A549 (cell line): ENCODE data around the gene FCHO2. TPM values are rescaled to one million over a fixed set of nuclear protein-coding genes. Genes with fewer than 3 reads are reported as not detected.
A peak's percentile ranks its signal among the peaks of the same experiment; 100 is the strongest.

Experiments used
- ATAC-seq, 2 experiments: fragments of 200-7000 bp in 1 of 2; fragments of >200 bp in 1 of 2; cut with Nextera tagmentation in 1 of 2; cut with Tn5 transposase in 1 of 2; 3 replicates each; pipeline versions ENCODE4 v1.8.0 to v1.9.1; 2018 to 2020; ENCODE audit warnings: mild to moderate bottlenecking in 1 of 2, moderate library complexity in 1 of 2
- CTCF ChIA-PET: fragments of 300-600 bp; sonication (Branson Sonifier 250); formaldehyde crosslinking; extraction: SDS; loops from one replicate; lab custom pipeline; 2021; ENCODE audit warnings: antibody characterized with exemption, inconsistent platforms; lab: Yijun Ruan, JAX
- POLR2A ChIA-PET: fragments of 350-600 bp; formaldehyde crosslinking; extraction: SDS; loops from one replicate; lab custom pipeline; 2021; ENCODE audit warnings: antibody characterized with exemption, inconsistent platforms; lab: Yijun Ruan, JAX
- DNase-seq, 2 experiments: peaks; one replicate each; pipeline versions ENCODE4 v3.0.0 to v3.0.0-alpha.2; 2011 to 2016; ENCODE audit warnings: low read depth in 1 of 2, low spot score in 1 of 2
- FAIRE-seq: peaks from 2 replicates; lab custom pipeline; 2011; peaks lifted over from hg19 to GRCh38; lab: Jason Lieb, UNC
- H3K27ac ChIP-seq, 2 experiments: fragments of >200 bp; sonication (Bioruptor Twin); formaldehyde crosslinking; 3 replicates each; pipeline ENCODE4 v1.5.1; 2016 to 2017
- H3K4me1 ChIP-seq: fragments of >200 bp; sonication (Bioruptor Twin); formaldehyde crosslinking; 3 replicates; pipeline ENCODE4 v1.6.1; 2016
- H3K4me2 ChIP-seq: fragments of >200 bp; sonication (Bioruptor Twin); formaldehyde crosslinking; 3 replicates; pipeline ENCODE4 v1.6.1; 2016
- H3K4me3 ChIP-seq: fragments of >200 bp; sonication (Bioruptor Twin); formaldehyde crosslinking; 3 replicates; pipeline ENCODE4 v1.5.1; 2016
- H3K9me3 ChIP-seq: fragments of >200 bp; sonication (Bioruptor Twin); formaldehyde crosslinking; 3 replicates; pipeline ENCODE4 v1.6.1; 2016
- BHLHE40 ChIP-seq: IDR thresholded peaks from 2 replicates; pipeline ENCODE4 v1.6.1; 2012; ENCODE audit warnings: low read depth, low read length, inconsistent platforms
- CBX2 ChIP-seq: fragments of 200-600 bp; sonication (generic); IDR thresholded peaks from 2 replicates; pipeline ENCODE4 v1.6.1; 2016; ENCODE audit warnings: low read depth, mild to moderate bottlenecking, borderline replicate concordance
- CEBPB ChIP-seq, 2 experiments: fragments of >200 bp in 1 of 2; sonication (Bioruptor Twin) in 1 of 2; formaldehyde crosslinking in 1 of 2; IDR thresholded peaks; 2 replicates each; pipeline ENCODE4 v1.6.1; 2012 to 2016
- CHD2 ChIP-seq: fragments of 150-350 bp; IDR thresholded peaks from 2 replicates; pipeline ENCODE4 v1.6.1; 2014; ENCODE audit warnings: low read length; ENCODE audit not compliant: partially characterized antibody
- EHF ChIP-seq: fragments of 250-450 bp; sonication (Bioruptor Pico); IDR thresholded peaks from 2 replicates; pipeline ENCODE4 v1.5.0; 2020; ENCODE audit warnings: mild to moderate bottlenecking
- FOXS1 ChIP-seq: fragments of 250-450 bp; sonication (Bioruptor Pico); IDR thresholded peaks from 2 replicates; pipeline ENCODE4 v1.5.0; 2020; ENCODE audit warnings: mild to moderate bottlenecking, moderate library complexity
- HDAC2 ChIP-seq: fragments of 200-600 bp; sonication (generic); IDR thresholded peaks from 2 replicates; pipeline ENCODE4 v1.6.1; 2016
- HEYL ChIP-seq: fragments of 250-450 bp; sonication (Bioruptor Pico); IDR thresholded peaks from 2 replicates; pipeline ENCODE4 v1.8.0; 2021; ENCODE audit warnings: mild to moderate bottlenecking, moderate library complexity
- HOXA7 ChIP-seq: fragments of 250-450 bp; sonication (Bioruptor Pico); IDR thresholded peaks from 2 replicates; pipeline ENCODE4 v1.5.0; 2020; ENCODE audit warnings: mild to moderate bottlenecking, moderate library complexity
- MAFK ChIP-seq: fragments of 450-650 bp; IDR thresholded peaks from 2 replicates; pipeline ENCODE4 v1.6.1; 2014; ENCODE audit not compliant: partially characterized antibody
- MAZ ChIP-seq: fragments of 150-350 bp; IDR thresholded peaks from 2 replicates; pipeline ENCODE4 v1.6.1; 2014; ENCODE audit warnings: antibody characterized with exemption, low read depth, low read length, borderline replicate concordance
- MYC ChIP-seq: IDR thresholded peaks from 2 replicates; pipeline ENCODE4 v1.6.1; 2012; ENCODE audit warnings: mild to moderate bottlenecking, inconsistent platforms, low read length, improper control_type of control experiment, borderline replicate concordance
- NPAS2 ChIP-seq: fragments of 250-450 bp; sonication (Bioruptor Pico); IDR thresholded peaks from 2 replicates; pipeline ENCODE4 v1.8.0; 2022; ENCODE audit warnings: mild to moderate bottlenecking, moderate library complexity, borderline replicate concordance
- PHF8 ChIP-seq: fragments of 200-600 bp; sonication (generic); IDR thresholded peaks from 2 replicates; pipeline ENCODE4 v1.6.1; 2016; ENCODE audit warnings: low read depth, mild to moderate bottlenecking, antibody characterized with exemption, moderate library complexity, borderline replicate concordance
- POLR2A ChIP-seq: IDR thresholded peaks from 2 replicates; pipeline ENCODE4 v1.6.1; 2012; ENCODE audit warnings: mild to moderate bottlenecking, low read length
- POLR2AphosphoS2 ChIP-seq: conservative IDR thresholded peaks from 2 replicates; pipeline ENCODE4 v1.6.1; 2012; ENCODE audit warnings: low read length, improper control_type of control experiment, inconsistent platforms
- SMC3 ChIP-seq: fragments of >200 bp; sonication (Bioruptor Twin); formaldehyde crosslinking; IDR thresholded peaks from 3 replicates; pipeline ENCODE4 v1.6.1; 2018; ENCODE audit warnings: inconsistent platforms
- TFCP2L1 ChIP-seq: fragments of 250-450 bp; sonication (Bioruptor Pico); IDR thresholded peaks from 2 replicates; pipeline ENCODE4 v1.5.0; 2021; ENCODE audit warnings: mild to moderate bottlenecking
- TP53 ChIP-seq: fragments of 250-450 bp; sonication (Bioruptor Pico); IDR thresholded peaks from 2 replicates; pipeline ENCODE4 v1.5.0; 2021; ENCODE audit warnings: mild to moderate bottlenecking, moderate library complexity
- ZFP36 ChIP-seq: fragments of 450-650 bp; IDR thresholded peaks from 2 replicates; pipeline ENCODE4 v1.6.1; 2014; ENCODE audit warnings: borderline replicate concordance; ENCODE audit not compliant: partially characterized antibody
- ZNF302 ChIP-seq: fragments of 250-450 bp; sonication (Bioruptor Pico); IDR thresholded peaks from 2 replicates; pipeline ENCODE4 v1.9.0; 2021; ENCODE audit warnings: inconsistent platforms, mild to moderate bottlenecking, moderate library complexity
- WGBS: methylation state at CpG from one replicate; pipeline ENCODE4 v1.1.6; 2017; ENCODE audit errors: missing lambda C conversion rate; 5-methylcytosine and 5-hydroxymethylcytosine counted together
- polyA plus RNA-seq, 4 experiments: library from polyadenylated mRNA; depleted of rRNA in 3 of 4; stranded (reverse); fragments of >200 nt; fragmentation: RNase III in 1 of 4; extraction: RNeasy Plus Mini Kit Qiagen cat#74134 plus additional on column Dnase treatment in 1 of 4; gene quantifications; 2 replicates in 3 of 4; 3 replicates in 1 of 4; pipeline ENCODE4 v1.2.3, GENCODE V29; 2011 to 2017
- TF ChIP-seq, protein P1 (sequence below): IDR thresholded peaks from 2 replicates; pipeline ENCODE4 v1.6.1; 2012
- TF ChIP-seq, protein P2 (sequence below): fragments of 150-350 bp; IDR thresholded peaks from 2 replicates; pipeline ENCODE4 v1.6.1; 2014; ENCODE audit warnings: low read depth, mild to moderate bottlenecking, low read length
- TF ChIP-seq, protein P3 (sequence below): IDR thresholded peaks from 2 replicates; pipeline ENCODE4 v1.6.1; 2012; ENCODE audit warnings: low read depth, borderline replicate concordance
- TF ChIP-seq, protein P4 (sequence below): fragments of 250-450 bp; sonication (Bioruptor Pico); IDR thresholded peaks from 2 replicates; pipeline ENCODE4 v1.5.0; 2021; ENCODE audit warnings: mild to moderate bottlenecking, moderate library complexity, borderline replicate concordance

FCHO2 gene
- polyA plus RNA-seq, 2 of the 4 experiments (the other 2 are of a cell fraction) = 9.1 to 14.9 TPM

DNA sequence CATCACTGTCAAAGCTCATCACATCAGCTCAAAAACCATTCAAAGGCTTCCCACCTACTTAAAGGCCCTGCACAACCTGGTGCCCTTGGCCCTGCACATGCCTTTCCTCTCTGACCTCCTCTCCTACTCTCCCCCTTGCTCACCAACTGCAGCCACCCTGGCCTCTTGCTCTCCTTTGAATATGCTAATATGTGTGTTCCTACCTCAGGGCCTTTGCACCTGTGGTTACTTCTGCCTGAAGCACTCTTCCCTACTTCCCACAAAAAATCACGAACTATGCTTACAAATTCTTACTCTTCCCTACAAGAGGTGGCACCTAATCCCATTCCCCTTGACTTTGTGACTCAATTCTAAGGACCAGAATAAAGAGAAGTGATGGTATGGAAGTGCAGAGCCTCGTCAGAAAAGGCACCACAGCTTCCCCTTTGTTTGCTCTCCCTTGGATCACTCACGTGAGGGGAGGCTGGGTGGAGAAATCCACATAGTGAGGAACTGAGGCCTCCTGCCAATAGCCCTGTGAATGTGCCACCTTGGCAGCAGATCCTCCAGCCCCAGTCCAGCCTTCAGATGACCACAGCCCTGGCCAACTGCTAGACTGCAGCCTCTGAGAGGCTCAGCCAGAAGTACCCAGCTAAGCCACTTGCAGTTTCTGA lies 161.4 kb downstream of the FCHO2 start:
- Histone ChIP-seq H3K27ac (no peak overlapping the region), H3K4me3 (no peak overlapping the region), H3K4me1 (peaks cover 33% of the 10 kb centered on the region), H3K9me3 (no peaks in the 10 kb centered on the region), H3K4me2 (no peak overlapping the region)
- WGBS = 83% methylated on average over 3 of the region's 3 CpGs
- DNase-seq (no peak), FAIRE-seq (no peak), ATAC-seq (no peak)
- ChIA-PET POLR2A (no interaction called here), CTCF (interaction anchor here (1.2 to 3.1 kb wide), 4 partner anchors 14 to 111 kb away, joined by 3 to 10 read pairs (median 6); no protein-coding TSS in a partner anchor)
- TF ChIP-seq POLR2AphosphoS2 = no peak

DNA sequence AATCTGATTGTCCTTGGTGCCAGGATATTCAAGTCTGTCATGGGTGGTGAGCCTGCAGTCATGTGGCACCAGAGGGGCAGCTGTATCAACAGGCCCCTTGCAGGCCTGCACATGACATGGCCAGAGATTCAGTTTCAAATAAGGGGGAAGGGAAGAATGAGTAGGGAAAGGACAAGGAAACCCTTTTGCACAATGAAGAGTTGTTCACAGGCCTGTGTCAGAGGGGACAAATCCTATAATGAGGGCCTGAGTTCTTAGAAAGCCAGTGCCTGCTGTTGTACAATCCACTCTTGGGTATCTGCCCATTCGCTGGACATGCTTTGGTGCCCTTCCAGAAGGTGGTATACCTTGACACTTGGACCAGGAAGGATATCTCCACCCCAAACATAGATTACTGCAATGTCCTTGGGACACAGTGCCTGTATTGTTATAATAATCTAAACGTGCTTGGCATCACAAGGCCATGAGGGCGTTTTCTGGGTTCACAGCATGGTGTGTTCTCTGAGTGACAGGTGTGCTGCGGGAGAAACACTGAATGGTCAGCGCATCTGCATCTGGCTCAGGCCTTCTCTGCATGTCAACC lies 162.6 kb downstream of the FCHO2 start:
- Histone ChIP-seq H3K4me3 (no peak overlapping the region), H3K4me1 (peaks cover 38% of the 10 kb centered on the region), H3K9me3 (no peaks in the 10 kb centered on the region), H3K4me2 (no peak overlapping the region), H3K27ac (no peak overlapping the region)
- ChIA-PET CTCF (interaction anchor here (0.6 to 2.1 kb wide), 2 partner anchors 298 to 333 kb away, joined by 3 to 6 read pairs; no protein-coding TSS in a partner anchor), POLR2A (no interaction called here)
- DNase-seq (no peak), FAIRE-seq (no peak), ATAC-seq (no peak)
- TF ChIP-seq TFCP2L1 (CRISPR knock-in tag) (no peak), HOXA7 (CRISPR knock-in tag) (no peak), HEYL (CRISPR knock-in tag) (no peak), SMC3 (no peak), ZNF302 (no peak), MAFK (no peak), CBX2 (no peak), FOXS1 (CRISPR knock-in tag) (no peak), ZFP36 (no peak), CHD2 (no peak)
- TF ChIP-seq, protein P1, sequence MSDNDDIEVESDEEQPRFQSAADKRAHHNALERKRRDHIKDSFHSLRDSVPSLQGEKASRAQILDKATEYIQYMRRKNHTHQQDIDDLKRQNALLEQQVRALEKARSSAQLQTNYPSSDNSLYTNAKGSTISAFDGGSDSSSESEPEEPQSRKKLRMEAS = no peak
- TF ChIP-seq, protein P2, sequence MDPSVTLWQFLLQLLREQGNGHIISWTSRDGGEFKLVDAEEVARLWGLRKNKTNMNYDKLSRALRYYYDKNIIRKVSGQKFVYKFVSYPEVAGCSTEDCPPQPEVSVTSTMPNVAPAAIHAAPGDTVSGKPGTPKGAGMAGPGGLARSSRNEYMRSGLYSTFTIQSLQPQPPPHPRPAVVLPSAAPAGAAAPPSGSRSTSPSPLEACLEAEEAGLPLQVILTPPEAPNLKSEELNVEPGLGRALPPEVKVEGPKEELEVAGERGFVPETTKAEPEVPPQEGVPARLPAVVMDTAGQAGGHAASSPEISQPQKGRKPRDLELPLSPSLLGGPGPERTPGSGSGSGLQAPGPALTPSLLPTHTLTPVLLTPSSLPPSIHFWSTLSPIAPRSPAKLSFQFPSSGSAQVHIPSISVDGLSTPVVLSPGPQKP = no peak
- 85% methylated on average over 5 of the region's 5 CpGs for WGBS

DNA sequence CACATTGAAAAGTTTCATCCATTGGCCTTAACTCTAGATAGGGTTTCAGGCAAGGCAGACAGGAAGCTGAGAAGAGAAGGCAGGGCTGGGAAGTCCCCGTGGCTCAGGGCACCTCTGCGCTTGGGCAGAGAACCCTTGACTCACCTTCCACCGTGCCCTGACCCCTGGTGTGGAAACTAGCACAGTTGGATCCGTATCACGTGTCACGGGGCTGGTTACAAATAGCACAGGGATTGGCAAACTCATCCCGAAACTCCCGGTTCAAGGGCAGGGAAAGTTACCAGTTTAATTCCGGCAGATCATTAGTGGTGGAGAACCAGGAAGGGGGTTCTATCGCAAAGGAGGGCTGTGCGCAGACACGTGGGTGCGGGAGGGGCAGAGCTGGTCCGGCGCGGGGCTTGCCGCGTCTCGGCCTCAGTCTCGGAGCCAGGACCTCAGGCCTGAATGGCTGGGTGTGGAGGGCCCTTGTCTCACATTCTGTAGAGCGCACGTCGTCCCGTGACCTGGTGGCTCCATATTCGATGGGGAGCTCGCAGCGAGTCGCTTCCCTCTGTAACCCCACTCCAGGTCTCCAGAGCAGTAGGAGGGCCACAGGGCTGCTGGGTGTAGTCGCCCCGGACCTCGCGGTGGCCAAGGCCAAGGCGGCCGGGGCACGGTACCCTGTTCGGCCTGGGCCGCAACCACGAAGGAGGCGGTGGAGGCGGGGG lies 163.8 kb downstream of the FCHO2 start:
- FAIRE-seq = no peak
- CTCF ChIA-PET = interaction anchor here (0.6 to 2.1 kb wide), 3 partner anchors 36 to 332 kb away, joined by 3 to 6 read pairs (median 3); no protein-coding TSS in a partner anchor
- H3K4me2 ChIP-seq = peak overlapping the region; percentile 92
- TF ChIP-seq CEBPB (IDR thresholded peaks at IDR 0.05) = no peak
- no peak for TF ChIP-seq MYC
- TF ChIP-seq HDAC2 = no peak
- TF ChIP-seq NPAS2 (CRISPR knock-in tag) = no peak
- no peak for TF ChIP-seq BHLHE40
- no peak for TF ChIP-seq POLR2AphosphoS2
- TF ChIP-seq, protein P3, sequence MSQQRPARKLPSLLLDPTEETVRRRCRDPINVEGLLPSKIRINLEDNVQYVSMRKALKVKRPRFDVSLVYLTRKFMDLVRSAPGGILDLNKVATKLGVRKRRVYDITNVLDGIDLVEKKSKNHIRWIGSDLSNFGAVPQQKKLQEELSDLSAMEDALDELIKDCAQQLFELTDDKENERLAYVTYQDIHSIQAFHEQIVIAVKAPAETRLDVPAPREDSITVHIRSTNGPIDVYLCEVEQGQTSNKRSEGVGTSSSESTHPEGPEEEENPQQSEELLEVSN = no peak
- no peak for TF ChIP-seq PHF8
- no peak for TF ChIP-seq EHF
- TF ChIP-seq, protein P4, sequence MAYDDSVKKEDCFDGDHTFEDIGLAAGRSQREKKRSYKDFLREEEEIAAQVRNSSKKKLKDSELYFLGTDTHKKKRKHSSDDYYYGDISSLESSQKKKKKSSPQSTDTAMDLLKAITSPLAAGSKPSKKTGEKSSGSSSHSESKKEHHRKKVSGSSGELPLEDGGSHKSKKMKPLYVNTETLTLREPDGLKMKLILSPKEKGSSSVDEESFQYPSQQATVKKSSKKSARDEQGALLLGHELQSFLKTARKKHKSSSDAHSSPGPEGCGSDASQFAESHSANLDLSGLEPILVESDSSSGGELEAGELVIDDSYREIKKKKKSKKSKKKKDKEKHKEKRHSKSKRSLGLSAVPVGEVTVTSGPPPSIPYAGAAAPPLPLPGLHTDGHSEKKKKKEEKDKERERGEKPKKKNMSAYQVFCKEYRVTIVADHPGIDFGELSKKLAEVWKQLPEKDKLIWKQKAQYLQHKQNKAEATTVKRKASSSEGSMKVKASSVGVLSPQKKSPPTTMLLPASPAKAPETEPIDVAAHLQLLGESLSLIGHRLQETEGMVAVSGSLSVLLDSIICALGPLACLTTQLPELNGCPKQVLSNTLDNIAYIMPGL (CRISPR knock-in tag) = no peak
- TF ChIP-seq MAZ = no peak
- TF ChIP-seq TP53 (CRISPR knock-in tag) = no peak
- TF ChIP-seq POLR2A = no peak
- TF ChIP-seq, all 56 proteins: peak for 0
- POLR2A ChIA-PET = no interaction called here
- DNase-seq = peak in 1 of 2 experiments; percentile 9
- 92% methylated on average over 36 of the region's 40 CpGs for whole genome bisulfite sequencing
- peak overlapping the region; percentile 66 to 90; a peak in 5 of 6 replicates for H3K27ac ChIP-seq
- H3K9me3 ChIP-seq = no peaks in the 10 kb centered on the region
- peak in 1 of 2 experiments; percentile 7; a peak in 1 of 6 replicates for ATAC-seq
- H3K4me3 ChIP-seq = peak overlapping the region; percentile 45
- H3K4me1 ChIP-seq = peaks cover 35% of the 10 kb centered on the region
